HEK293 (cell line): ENCODE results near the gene CYP11A1.

Experiments
- ZBTB7A ChIP-seq: fragments of 450-650 bp; formaldehyde crosslinking; IDR thresholded peaks from 2 replicates; pipeline ENCODE4 v1.5.1; 2016; ENCODE audit warnings: low read depth, missing biosample characterization, missing genetic modification characterization
- ZNF747 ChIP-seq: fragments of 450-650 bp; formaldehyde crosslinking; IDR thresholded peaks from 2 replicates; pipeline ENCODE4 v1.5.1; 2016; ENCODE audit warnings: missing biosample characterization, missing genetic modification characterization
- TF ChIP-seq, protein P1 (sequence below): fragments of 450-650 bp; formaldehyde crosslinking; IDR thresholded peaks from 2 replicates; pipeline ENCODE4 v1.5.1; 2016; ENCODE audit warnings: missing biosample characterization, missing genetic modification characterization, borderline replicate concordance
- TF ChIP-seq, protein P2 (sequence below): fragments of 450-650 bp; formaldehyde crosslinking; IDR thresholded peaks from 2 replicates; pipeline ENCODE4 v1.5.1; 2016; ENCODE audit warnings: missing biosample characterization, missing genetic modification characterization
- TF ChIP-seq, protein P3 (sequence below): fragments of 450-650 bp; formaldehyde crosslinking; IDR thresholded peaks from 2 replicates; pipeline ENCODE4 v1.5.1; 2016; ENCODE audit warnings: missing biosample characterization, missing genetic modification characterization
- TF ChIP-seq, protein P4 (sequence below): fragments of 450-650 bp; formaldehyde crosslinking; IDR thresholded peaks from 2 replicates; pipeline ENCODE4 v1.5.1; 2016; ENCODE audit warnings: missing biosample characterization, missing genetic modification characterization, low read depth

DNA sequence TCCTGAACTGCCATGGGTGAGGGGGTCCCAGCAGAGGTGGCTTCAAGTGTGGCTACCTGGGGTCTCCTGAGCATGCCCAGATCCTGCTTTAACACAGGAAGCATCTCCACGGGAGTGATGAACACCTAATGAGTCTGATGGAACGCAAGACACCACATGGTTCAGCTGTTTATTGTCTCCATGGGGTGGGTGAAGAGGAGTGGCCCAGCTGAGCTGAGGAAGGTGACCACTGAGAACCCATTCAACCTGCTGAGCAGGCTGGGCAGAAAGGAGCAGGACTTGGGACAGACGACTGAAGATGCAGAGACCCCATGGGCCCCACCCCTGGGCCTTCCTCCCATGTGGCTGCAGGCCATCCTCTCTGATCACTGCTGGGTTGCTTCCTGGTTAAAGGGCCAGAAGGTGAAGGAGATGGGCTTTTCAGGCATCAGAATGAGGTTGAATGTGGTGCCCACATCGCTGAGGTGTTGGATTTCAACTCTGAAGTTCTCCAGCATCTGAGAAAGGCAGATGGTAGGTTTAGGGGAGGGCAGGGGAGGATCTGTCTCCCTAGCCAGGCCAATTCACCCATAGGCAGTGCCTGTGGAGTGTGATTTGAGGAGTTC lies 29.7 kb downstream of the CYP11A1 start:
- TF ChIP-seq, protein P1, sequence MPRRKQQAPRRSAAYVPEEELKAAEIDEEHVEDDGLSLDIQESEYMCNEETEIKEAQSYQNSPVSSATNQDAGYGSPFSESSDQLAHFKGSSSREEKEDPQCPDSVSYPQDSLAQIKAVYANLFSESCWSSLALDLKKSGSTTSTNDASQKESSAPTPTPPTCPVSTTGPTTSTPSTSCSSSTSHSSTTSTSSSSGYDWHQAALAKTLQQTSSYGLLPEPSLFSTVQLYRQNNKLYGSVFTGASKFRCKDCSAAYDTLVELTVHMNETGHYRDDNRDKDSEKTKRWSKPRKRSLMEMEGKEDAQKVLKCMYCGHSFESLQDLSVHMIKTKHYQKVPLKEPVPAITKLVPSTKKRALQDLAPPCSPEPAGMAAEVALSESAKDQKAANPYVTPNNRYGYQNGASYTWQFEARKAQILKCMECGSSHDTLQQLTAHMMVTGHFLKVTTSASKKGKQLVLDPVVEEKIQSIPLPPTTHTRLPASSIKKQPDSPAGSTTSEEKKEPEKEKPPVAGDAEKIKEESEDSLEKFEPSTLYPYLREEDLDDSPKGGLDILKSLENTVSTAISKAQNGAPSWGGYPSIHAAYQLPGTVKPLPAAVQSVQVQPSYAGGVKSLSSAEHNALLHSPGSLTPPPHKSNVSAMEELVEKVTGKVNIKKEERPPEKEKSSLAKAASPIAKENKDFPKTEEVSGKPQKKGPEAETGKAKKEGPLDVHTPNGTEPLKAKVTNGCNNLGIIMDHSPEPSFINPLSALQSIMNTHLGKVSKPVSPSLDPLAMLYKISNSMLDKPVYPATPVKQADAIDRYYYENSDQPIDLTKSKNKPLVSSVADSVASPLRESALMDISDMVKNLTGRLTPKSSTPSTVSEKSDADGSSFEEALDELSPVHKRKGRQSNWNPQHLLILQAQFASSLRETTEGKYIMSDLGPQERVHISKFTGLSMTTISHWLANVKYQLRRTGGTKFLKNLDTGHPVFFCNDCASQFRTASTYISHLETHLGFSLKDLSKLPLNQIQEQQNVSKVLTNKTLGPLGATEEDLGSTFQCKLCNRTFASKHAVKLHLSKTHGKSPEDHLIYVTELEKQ (tag by site-specific recombination) = no peak
- TF ChIP-seq, protein P2, sequence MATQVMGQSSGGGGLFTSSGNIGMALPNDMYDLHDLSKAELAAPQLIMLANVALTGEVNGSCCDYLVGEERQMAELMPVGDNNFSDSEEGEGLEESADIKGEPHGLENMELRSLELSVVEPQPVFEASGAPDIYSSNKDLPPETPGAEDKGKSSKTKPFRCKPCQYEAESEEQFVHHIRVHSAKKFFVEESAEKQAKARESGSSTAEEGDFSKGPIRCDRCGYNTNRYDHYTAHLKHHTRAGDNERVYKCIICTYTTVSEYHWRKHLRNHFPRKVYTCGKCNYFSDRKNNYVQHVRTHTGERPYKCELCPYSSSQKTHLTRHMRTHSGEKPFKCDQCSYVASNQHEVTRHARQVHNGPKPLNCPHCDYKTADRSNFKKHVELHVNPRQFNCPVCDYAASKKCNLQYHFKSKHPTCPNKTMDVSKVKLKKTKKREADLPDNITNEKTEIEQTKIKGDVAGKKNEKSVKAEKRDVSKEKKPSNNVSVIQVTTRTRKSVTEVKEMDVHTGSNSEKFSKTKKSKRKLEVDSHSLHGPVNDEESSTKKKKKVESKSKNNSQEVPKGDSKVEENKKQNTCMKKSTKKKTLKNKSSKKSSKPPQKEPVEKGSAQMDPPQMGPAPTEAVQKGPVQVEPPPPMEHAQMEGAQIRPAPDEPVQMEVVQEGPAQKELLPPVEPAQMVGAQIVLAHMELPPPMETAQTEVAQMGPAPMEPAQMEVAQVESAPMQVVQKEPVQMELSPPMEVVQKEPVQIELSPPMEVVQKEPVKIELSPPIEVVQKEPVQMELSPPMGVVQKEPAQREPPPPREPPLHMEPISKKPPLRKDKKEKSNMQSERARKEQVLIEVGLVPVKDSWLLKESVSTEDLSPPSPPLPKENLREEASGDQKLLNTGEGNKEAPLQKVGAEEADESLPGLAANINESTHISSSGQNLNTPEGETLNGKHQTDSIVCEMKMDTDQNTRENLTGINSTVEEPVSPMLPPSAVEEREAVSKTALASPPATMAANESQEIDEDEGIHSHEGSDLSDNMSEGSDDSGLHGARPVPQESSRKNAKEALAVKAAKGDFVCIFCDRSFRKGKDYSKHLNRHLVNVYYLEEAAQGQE (tag by site-specific recombination) = no peak
- TF ChIP-seq, protein P3, sequence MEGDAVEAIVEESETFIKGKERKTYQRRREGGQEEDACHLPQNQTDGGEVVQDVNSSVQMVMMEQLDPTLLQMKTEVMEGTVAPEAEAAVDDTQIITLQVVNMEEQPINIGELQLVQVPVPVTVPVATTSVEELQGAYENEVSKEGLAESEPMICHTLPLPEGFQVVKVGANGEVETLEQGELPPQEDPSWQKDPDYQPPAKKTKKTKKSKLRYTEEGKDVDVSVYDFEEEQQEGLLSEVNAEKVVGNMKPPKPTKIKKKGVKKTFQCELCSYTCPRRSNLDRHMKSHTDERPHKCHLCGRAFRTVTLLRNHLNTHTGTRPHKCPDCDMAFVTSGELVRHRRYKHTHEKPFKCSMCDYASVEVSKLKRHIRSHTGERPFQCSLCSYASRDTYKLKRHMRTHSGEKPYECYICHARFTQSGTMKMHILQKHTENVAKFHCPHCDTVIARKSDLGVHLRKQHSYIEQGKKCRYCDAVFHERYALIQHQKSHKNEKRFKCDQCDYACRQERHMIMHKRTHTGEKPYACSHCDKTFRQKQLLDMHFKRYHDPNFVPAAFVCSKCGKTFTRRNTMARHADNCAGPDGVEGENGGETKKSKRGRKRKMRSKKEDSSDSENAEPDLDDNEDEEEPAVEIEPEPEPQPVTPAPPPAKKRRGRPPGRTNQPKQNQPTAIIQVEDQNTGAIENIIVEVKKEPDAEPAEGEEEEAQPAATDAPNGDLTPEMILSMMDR (tag by site-specific recombination) = no peak
- TF ChIP-seq ZBTB7A (tag by site-specific recombination) (no peak), ZNF747 (no peak)
- TF ChIP-seq, protein P4, sequence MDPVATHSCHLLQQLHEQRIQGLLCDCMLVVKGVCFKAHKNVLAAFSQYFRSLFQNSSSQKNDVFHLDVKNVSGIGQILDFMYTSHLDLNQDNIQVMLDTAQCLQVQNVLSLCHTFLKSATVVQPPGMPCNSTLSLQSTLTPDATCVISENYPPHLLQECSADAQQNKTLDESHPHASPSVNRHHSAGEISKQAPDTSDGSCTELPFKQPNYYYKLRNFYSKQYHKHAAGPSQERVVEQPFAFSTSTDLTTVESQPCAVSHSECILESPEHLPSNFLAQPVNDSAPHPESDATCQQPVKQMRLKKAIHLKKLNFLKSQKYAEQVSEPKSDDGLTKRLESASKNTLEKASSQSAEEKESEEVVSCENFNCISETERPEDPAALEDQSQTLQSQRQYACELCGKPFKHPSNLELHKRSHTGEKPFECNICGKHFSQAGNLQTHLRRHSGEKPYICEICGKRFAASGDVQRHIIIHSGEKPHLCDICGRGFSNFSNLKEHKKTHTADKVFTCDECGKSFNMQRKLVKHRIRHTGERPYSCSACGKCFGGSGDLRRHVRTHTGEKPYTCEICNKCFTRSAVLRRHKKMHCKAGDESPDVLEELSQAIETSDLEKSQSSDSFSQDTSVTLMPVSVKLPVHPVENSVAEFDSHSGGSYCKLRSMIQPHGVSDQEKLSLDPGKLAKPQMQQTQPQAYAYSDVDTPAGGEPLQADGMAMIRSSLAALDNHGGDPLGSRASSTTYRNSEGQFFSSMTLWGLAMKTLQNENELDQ (tag by site-specific recombination) = no peak
